GOT3 (cell line): ENCODE results near the gene IL36A.

Source experiments
- DNase-seq: peaks from one replicate; lab custom pipeline; 2025; ENCODE audit warnings: mixed read lengths; lab: John Stamatoyannopoulos, UW

The IL36A gene, protein sequence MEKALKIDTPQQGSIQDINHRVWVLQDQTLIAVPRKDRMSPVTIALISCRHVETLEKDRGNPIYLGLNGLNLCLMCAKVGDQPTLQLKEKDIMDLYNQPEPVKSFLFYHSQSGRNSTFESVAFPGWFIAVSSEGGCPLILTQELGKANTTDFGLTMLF

DNA sequence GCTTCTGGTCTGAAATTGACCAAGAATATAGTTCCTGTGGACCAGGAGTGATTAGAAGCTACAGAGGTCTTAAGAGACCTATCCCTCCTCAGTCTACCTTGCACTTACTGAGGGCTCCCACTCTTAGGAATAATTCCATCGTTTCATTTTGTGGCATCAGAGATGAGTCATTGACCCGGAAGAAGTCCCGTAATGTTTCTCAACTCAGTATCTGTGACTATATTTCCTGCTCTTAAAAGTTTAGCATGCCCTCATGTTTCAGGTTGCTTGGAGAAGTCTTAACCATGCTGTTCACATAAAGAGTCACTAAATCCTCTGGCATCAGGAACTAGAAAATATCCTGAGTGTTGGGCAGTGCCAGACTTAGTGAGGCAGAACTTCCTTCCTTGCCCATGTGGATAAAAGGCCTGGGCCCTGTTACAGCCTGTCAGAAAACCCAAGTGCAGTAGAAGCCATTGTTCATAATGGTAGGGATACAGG lies at the start of gene IL36A:
IL36A (plus strand) TSS at position 430 of the 480 bp plus-strand sequence. CDS start 413 bp downstream, outside the sequence.
- no peak for DNase-seq

DNA sequence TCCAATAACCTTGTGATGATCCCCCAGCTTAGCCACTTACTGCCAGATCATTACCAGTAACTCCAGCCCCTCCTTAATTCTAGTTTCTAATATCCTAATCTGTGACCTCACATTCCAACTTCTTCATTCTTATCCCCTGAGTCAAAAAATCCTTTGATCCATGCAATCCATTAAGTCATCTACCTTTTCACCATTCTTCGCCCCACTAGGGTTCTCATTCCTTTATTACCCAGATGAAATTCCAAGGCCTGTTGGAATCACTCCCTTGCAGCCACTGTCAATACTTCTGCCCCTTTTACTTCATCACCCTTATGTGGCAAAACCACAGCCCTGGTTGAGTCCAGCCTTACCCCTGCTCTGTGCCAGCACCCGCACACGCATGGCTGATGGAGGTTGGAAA lies 47.7 kb upstream of the IL36A start:
- no peak for DNase-seq

DNA sequence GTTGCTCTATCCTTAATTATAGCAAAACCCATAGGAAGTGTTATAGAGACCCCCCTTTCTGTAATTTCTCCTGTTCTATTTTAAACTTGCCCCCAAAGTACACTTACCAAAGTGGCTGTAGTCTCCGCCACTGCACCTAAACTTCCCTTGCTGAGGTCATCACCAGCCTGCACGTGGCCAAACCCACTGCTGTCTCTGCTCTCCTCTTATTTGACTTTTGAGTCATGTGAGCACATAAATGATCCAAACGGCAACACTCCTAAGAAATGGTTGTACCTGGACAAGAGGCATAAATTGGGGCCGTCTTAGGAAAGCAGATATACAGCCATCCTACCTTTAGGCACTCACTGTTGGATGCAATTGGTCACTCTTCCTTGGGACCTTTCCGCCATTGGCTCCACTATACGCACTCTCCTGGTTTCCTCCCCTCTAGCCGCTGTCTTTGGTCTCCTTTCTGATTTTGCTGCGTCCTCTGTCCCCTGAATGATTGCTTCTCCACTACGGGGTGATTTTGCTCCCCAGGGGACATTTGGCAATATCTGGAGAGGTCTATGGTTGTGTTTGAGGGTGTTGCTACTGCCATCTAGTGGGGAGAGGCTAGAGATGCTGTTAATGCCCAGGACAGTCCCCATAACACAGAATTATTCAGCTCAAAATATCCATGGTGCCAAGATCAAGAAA lies 46.7 kb upstream of the IL36A start:
- DNase-seq = no peak

DNA sequence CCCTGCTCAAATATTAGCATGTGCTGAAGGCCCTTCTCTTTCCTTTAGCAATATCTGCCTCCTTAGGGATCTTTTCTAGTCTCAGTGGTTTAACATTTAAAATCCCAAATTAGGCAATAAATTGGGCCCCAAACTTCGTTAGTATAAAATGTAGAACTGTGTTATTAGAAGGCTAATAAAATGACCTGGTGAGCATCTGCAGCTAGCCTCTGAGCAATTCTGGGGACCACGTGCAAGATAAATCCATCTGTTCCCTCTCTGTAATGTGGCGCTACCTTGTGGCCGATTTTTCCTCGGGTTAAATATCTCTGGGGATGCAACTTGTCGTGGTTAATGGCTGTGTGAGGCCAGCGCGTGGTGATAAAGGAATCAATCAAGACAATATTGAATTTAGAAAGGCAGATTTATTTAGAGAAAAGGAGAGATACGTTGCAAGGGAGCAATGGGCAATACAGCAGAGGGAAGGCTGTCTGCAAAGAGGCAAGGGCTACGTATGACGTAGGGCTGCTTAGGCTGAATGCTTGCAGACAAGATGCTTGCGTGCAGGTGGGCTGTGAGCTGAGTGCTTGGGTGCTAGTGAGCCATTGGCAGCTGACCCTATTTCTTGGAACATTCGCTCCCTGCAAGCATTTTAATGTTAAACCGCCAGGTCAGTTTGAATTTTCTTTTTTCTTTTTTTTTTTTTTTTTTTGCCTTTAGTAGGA lies 46.0 kb upstream of the IL36A start:
- DNase-seq = no peak

DNA sequence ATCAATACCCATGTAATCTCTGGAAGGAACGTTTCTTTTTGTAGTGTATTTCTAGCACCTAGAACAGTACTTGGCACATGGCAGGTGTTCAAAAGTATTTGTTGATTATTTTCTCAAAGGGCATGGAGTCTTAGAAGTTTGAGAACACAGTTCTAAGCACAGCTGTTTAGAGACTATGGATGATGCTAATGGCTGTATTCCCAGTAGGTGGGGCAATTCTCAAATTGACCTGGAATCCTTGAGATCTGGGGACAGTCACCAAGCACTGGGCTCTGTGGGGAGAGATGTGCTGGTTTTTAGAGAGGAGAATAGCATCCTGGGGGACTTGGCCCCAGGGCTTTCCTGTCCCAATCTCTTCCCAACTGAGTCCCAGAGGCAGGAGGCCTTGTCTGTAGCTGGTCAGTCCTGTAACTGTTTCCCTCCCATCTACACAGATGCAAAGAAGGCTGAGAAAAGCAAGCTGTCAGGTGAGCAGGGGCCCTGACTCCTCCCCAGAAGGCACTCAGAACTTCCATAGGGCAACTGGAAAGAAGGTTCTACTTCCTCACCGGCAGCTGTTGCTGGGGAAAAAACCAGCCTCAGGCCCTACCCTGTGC lies 44.9 kb upstream of the IL36A start:
- no peak for DNase-seq

DNA sequence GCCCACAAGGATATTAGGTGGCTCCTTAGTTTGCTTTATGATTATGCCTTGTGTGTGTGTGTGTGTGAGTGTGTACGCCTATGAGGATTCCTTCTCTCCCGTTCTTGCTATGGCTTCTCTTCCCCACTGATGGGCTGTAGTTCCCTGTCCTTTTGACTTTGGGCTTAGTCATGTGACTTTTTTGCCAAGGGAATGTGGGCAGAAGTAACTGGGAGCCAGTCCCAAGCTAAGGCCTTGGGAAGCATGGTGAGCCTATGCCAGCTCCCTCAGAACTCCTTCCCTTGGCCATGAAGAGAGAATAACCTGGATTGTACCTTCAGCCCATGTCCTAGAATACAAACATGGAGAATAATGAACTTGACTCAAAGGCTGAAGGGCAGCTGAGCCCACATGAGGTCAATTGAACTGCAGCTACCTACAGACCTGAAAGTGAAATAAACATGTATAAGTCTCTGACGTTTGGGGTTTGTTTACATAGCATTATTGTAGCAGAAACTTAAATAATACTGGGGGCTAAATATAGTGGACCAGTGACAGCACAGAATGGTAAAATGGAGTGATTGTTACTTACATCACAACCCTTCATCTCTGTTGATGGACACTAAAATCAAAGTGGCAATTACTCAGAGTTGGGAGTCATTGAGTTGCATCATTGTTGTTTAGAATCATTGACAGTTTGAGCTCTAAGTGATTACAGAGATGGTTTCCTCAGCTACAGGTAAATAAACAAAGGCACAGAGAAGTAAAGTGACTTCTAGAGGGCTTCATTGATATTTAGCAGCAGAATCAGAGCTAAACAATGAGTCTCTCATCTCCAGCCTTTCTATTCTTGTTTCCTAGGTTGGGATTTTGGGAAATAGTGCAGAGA lies 42.7 kb upstream of the IL36A start:
- DNase-seq = no peak

DNA sequence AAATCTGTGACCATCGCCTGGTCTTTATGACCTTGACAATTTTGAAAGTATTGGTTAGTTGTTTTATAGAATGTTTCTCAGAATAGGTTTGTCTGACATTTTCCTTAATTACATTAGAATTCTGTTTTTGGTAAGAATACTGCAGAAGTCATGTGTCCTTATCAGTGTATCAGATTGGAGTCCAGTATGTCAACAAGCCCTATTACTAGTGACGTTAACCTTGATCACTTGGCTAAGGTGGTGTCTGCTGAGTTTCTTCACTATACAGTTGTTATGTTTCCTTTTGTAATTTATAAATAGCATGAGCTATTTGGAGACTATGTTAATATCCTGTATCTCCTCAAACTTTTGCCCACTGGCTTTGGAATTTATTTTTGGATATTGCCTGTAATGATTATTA lies 38.2 kb upstream of the IL36A start:
- DNase-seq = no peak

DNA sequence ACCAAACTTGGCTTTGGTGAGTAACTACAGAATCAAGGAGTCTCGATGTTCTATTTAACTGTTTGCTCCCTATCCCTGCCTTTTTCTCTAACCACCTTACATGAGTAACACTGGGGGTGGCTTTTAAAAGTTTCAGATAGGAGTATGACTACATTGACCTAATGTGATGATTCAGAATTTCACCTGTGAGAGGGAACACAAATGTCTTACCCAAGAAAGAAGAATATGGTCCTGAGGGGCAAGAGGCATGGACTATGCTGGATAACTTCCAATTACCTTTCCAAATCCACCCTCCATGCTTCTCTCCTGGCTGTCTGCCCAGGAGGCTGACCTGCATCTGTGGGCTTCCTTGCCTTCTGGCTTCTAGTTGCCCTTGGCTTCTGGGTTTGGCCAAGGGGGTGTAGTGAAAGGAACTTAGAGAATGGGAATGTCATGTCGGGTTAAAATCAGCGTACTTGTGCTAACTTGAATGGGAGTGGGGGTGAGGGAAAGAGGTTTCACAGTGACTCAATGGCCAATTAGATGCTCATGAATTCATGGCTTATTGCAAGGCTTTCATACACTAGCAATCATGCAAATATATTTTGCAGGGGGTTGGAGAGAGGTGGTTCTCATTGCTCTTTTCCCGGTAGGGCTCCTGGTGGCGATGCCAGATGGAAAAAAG lies 32.7 kb upstream of the IL36A start:
- DNase-seq = no peak

DNA sequence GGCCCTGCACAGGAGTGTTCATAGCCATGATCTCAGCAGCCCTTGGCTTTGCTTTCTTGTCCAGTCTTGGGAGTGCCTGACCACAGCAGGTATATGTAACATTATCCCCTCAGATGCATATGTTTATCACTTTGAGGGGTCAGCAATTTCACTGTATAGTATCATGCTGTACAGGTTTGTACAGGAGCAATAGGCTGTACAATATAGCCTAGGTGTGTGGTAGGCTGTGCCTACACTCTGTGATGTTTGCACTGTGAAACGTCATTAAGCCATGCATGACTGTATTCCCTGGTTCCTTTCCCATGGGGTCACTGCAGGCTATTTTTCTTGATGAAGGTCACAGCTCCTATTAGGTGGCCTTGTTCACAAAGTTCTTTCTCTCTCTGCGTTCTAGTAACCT lies 32.1 kb upstream of the IL36A start:
- DNase-seq = no peak

DNA sequence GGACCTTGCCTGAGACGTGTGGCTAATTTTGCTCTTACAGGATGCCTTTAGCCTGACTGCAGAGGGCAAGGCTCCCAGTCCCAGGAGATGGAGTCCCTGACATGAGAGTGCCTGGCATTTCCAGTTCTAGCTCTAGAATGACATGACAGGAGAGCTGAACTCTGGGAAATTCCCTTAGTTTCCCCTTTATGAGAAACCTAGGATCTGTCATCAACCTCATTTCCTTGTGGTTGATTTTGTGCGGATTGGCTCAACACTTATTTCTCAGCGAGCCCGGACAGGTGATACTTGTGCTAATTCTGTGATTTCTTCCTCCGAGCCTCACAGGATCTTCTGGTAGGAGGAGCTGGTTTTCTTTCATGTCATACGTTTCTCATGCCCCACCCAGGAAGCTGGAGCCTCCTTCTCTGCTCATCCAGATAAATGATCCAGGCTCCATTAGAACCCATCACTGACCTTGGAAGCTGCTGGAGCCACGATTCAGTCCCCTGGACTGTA lies 27.7 kb upstream of the IL36A start, which contains the start of gene IL36G:
IL36G (plus strand) TSS at position 448 of the 498 bp plus-strand sequence. CDS start 633 bp downstream, outside the sequence.
- no peak for DNase-seq

DNA sequence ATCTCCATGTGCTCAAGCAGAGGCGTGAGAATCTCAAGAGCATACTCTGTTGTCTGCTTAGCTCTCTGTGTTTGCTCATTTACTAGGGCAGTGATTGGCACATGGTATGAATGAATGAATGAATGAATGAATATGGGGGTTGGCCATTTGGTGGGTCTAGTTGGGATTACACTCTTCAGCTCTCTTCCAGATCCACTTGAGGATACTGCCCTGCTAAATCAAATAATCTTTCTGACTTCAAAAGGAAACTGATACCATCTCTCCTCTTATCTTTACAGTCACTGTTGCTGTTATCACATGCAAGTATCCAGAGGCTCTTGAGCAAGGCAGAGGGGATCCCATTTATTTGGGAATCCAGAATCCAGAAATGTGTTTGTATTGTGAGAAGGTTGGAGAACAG lies 25.5 kb upstream of the IL36A start:
- no peak for DNase-seq

DNA sequence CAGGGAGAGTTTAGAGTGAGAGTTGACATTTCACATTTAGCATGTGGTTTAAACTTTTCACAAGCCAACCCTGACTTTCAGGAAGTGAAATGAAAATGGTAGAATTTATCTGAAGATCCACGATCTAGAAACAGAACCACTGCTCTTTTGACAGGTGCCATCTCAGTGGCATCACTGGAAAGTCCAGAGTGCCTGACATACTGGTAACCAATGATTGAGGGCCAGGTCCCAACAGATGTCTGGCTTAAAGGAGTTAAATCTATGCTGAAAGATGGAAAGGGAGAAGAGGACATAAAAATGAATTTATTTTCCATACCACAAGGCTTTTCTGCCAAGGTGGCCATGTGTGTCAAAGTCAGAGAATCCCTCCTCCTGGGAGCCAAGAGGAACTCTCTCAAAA lies 24.7 kb upstream of the IL36A start:
- no peak for DNase-seq

DNA sequence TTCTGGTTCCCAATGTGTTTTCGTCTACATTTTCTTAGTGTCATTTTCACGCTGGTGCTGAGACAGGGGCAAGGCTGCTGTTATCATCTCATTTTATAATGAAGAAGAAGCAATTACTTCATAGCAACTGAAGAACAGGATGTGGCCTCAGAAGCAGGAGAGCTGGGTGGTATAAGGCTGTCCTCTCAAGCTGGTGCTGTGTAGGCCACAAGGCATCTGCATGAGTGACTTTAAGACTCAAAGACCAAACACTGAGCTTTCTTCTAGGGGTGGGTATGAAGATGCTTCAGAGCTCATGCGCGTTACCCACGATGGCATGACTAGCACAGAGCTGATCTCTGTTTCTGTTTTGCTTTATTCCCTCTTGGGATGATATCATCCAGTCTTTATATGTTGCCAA lies 20.2 kb upstream of the IL36A start:
- no peak for DNase-seq

DNA sequence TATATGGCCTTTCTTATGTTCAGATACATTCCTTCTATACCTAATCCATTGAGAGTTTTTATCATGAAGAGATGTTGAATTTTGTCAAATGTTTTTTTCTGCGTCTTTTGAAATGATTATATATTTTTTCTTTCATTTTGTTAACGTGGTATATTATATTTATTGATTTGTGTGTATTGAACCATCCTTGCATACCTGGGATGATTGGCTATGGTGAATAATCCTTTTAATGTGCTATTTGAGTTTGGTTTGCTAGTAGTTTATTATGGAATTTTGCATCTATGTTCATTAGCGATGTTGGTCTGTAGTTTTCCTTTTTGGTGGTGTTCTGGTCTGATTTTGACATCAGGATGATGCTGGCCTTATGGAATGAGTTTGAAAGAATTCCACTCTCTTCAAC lies 15.6 kb upstream of the IL36A start:
- no peak for DNase-seq

DNA sequence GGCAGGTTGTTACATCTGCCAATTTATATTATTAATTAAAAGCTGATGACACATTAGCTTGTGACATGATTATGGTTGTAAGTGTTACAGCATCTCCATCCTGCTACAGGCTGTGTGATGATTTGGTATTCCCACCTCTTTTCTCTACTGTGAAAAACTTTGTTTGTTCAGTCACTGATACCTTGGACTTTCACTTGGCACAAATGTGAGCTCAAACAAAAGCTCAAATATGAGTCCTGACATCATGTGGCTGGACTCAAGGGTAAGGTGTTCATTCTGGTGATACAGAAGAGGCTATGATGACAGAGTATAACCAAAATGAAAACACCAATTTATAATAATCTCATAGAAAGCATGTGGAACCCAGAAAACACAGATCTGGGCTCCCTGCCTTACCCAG lies 11.4 kb upstream of the IL36A start:
- DNase-seq = no peak

DNA sequence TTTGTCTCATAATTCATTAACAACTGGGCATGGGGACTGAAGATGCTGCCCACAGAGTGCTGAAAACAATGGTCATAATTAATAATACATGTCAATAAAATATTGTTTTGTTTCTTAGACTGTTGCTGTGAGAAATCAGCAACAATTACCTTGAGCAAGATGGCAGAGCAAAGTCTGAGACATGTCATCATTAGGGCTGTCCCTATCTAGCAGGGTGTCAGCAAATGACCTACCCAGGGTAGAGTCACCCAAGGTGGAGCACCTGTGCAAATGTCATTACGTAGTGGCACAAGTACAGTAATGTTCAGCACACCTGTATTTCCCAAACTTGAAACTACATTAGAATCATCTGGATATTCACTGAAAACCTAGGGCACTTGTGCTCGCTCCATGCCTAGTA lies 10.6 kb upstream of the IL36A start:
- no peak for DNase-seq

DNA sequence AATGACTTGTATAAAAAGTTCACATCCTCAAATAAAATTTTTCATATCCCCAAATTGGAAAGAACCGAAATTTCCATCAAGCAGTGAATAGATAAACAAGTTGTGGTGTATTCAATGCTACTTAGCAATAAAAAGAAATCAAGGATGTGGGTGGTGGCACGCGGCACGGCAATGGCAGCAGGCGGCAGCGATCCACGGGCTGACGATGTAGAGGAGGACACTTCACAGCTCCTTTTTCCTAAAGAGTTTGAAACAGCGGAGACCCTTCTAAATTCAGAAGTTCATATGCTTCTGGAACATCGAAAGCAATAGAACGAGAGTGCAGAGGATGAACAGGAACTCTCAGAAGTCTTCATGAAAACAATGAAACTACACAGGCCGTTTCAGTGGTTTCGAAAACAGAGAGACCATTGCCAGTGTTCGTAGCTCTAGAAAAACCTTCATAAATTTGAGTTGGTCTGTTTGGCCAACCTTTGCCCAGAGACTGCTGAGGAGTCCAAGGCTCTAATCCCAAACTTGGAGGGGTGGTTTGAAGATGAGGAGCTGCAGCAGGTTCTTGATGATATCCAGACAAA lies 9.8 kb upstream of the IL36A start:
- DNase-seq = no peak

DNA sequence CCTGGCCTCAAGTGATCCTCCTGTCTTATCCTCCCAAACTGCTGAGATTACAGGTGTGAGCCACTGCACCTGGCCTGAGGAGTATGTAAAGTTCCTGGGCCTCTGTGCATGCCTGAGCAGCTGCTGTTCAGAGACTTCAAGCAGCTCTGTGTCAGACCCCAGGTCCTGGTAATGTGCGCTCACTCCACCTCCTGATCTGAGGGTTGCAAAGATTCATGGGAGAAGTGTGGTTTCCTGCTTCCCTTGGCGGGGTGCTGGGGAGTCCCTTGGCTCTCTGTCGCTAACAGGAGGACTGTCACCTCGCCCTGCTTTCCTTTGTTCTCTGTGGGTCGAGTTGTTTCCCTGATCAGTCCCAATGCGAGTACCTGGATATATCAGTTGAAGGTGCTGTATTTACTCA lies 8.6 kb upstream of the IL36A start:
- no peak for DNase-seq

DNA sequence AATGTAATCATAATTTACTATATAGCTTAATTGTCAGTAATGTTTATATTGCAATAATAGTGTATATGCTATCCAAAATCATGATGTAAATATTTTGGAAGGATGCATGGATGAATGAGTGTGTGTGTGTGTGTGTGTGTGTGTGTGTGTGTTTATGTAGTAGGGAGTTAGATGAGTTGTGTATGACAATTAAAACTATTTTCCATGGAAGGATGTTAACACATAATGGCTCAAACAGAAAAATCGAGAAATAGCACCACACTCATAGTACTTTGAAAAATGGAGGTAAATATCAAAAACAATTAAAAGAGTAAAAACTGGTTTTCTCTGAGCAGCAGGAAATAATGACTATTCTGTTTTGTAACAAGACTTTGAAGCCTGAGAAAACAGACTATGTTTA lies 8.1 kb upstream of the IL36A start:
- DNase-seq = no peak

DNA sequence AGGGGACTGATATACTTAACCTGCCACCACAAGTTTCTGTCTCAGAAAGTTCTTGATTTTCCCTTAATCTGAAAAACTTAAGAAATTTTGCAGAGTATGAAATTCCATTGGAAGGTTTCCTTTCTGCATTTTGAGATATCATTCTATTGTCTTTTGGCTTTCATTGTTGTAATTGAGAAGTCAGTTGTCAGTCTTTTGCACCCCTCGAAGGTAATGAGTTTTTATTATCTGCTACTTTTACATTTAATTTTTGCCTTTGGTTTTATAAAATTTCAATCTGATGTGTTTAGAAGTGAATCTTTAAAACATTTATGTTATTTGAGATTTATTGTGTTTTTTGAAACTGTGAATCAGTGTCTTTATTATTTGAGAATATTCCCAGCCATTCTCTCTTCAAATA lies 4.8 kb upstream of the IL36A start:
- DNase-seq = no peak

DNA sequence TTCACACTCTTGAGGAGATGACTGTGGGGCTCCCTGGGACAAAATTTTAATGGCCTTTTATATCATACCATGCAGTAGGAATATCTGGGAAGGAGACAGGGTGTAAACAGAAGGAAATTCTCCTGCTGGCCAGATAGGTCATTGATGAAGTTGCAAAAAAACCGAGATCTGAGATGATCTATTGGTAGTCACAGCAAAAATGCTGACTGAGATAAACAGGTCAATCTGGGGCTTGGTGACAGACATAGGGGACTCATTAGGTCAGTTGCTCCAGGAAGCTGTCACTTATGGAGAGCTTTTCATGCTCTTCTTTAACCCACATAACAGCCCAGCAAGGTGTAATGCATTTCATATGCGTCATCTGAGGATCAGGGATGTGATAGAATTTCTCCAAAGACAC lies 2.6 kb upstream of the IL36A start:
- DNase-seq = no peak
